ENCODE measurements around the gene SRPX2.

DNA sequence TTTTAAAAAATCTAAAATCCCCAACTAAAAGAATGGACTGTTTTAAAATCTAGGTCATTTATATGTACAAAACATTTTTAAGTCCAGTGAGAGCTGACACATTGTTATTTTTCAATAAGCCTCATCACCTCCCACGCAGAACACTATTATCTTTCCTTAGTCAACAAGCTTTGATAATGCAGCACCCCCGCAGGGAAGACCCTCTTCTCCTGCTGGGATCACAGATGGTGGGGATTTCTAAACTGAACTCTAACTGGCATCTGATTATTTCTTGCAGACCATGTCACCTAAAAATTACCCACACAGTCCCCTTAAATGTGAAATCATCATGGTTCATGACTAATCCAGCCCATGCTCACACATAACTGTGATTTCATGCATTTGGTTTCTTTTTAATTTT is 76.3 kb downstream of the SRPX2 start:
- TF ChIP-seq EP300 (IDR thresholded peaks at IDR 0.05): no peak
- no peak for TF ChIP-seq POLR2A (IDR thresholded peaks at IDR 0.05)
- TF ChIP-seq, protein P1, sequence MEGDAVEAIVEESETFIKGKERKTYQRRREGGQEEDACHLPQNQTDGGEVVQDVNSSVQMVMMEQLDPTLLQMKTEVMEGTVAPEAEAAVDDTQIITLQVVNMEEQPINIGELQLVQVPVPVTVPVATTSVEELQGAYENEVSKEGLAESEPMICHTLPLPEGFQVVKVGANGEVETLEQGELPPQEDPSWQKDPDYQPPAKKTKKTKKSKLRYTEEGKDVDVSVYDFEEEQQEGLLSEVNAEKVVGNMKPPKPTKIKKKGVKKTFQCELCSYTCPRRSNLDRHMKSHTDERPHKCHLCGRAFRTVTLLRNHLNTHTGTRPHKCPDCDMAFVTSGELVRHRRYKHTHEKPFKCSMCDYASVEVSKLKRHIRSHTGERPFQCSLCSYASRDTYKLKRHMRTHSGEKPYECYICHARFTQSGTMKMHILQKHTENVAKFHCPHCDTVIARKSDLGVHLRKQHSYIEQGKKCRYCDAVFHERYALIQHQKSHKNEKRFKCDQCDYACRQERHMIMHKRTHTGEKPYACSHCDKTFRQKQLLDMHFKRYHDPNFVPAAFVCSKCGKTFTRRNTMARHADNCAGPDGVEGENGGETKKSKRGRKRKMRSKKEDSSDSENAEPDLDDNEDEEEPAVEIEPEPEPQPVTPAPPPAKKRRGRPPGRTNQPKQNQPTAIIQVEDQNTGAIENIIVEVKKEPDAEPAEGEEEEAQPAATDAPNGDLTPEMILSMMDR (IDR thresholded peaks at IDR 0.05): no peak
